Activated CD4-positive, alpha-beta T cell treated with anti-CD3 and anti-CD28 coated beads, Interleukin-2, amount 10 ng/mL, durations not matched to agents 24 days and 14 days (primary cell): ENCODE data around the gene PYGB. TPM values are rescaled to one million over a fixed set of nuclear protein-coding genes. Genes with fewer than 3 reads are reported as not detected.

Experiments
- DNase-seq: peaks from one replicate; pipeline ENCODE4 v3.0.0; 2022
- H3K27ac Mint-ChIP-seq: one replicate; pipeline ENCODE4 v1.8.0; 2022; ENCODE audit warnings: mild to moderate bottlenecking, mixed read lengths
- H3K27me3 Mint-ChIP-seq: one replicate; pipeline ENCODE4 v1.8.0; 2022; ENCODE audit warnings: mixed read lengths
- H3K36me3 Mint-ChIP-seq: one replicate; pipeline ENCODE4 v1.8.0; 2022; ENCODE audit warnings: low read depth, mild to moderate bottlenecking, mixed read lengths
- H3K4me1 Mint-ChIP-seq: one replicate; pipeline ENCODE4 v1.8.0; 2021; ENCODE audit warnings: mixed read lengths
- H3K4me3 Mint-ChIP-seq: one replicate; pipeline ENCODE4 v1.8.0; 2022; ENCODE audit warnings: mild to moderate bottlenecking, moderate library complexity, mixed read lengths
- H3K9me3 Mint-ChIP-seq: one replicate; pipeline ENCODE4 v1.8.0; 2021; ENCODE audit warnings: mixed read lengths
- intact Hi-C: fragments of 100-400 bp; cut with micrococcal nuclease; formaldehyde crosslinking; loops from one replicate; pipeline ENCODE4 v1.15.1; 2023
- total RNA-seq: library from RNA; stranded (reverse); gene quantifications from 2 replicates; pipeline ENCODE4 v1.2.3, GENCODE V29; 2022

PYGB gene
- total RNA-seq, 1 donor from 2014 or later: 36.6 TPM

DNA sequence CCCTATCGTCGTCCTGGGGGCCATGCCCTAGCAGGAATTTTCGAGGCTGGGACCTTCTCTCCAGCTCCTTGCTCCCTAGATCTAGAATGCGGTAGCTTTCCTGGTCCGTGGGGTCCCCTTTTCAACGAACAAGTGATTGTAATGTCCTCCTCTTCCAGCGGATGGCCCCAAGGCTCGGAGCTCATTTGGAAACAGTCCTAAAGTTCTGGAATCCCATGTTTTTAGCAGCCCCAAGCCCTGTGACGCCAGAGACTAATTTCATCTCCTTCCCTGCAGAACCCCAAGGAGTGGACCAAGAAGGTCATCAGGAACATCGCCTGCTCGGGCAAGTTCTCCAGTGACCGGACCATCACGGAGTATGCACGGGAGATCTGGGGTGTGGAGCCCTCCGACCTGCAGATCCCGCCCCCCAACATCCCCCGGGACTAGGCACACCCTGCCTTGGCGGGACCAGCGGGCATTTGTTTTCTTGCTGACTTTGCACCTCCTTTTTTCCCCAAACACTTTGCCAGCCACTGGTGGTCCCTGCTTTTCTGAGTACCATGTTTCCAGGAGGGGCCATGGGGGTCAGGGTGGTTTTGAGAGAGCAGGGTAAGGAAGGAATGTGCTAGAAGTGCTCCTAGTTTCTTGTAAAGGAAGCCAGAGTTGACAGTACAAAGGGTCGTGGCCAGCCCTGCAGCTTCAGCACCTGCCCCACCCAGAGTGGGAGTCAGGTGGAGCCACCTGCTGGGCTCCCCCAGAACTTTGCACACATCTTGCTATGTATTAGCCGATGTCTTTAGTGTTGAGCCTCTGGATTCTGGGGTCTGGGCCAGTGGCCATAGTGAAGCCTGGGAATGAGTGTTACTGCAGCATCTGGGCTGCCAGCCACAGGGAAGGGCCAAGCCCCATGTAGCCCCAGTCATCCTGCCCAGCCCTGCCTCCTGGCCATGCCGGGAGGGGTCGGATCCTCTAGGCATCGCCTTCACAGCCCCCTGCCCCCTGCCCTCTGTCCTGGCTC is 48.5 kb downstream of the PYGB start:
- Mint-ChIP-seq H3K4me1 (no peaks in the 10 kb centered on the region), H3K4me3 (no peak overlapping the region), H3K36me3 (peaks cover 8% of the 10 kb centered on the region), H3K9me3 (no peaks in the 10 kb centered on the region), H3K27me3 (no peaks in the 10 kb centered on the region), H3K27ac (peak overlapping the region; percentile 25)
- intact Hi-C loops: no loop called here
- peak; percentile 74 for DNase-seq

DNA sequence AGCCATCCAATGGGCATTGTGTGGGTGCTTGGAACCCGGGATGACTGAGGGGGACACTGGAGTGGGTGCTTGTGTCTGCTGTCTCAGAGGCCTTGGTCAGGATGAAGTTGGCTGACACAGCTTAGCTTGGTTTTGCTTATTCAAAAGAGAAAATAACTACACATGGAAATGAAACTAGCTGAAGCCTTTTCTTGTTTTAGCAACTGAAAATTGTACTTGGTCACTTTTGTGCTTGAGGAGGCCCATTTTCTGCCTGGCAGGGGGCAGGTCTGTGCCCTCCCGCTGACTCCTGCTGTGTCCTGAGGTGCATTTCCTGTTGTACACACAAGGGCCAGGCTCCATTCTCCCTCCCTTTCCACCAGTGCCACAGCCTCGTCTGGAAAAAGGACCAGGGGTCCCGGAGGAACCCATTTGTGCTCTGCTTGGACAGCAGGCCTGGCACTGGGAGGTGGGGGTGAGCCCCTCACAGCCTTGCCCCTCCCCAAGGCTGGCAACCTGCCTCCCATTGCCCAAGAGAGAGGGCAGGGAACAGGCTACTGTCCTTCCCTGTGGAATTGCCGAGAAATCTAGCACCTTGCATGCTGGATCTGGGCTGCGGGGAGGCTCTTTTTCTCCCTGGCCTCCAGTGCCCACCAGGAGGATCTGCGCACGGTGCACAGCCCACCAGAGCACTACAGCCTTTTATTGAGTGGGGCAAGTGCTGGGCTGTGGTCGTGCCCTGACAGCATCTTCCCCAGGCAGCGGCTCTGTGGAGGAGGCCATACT is 49.4 kb downstream of the PYGB start:
- Mint-ChIP-seq H3K4me1 (no peaks in the 10 kb centered on the region), H3K27ac (no peak overlapping the region), H3K36me3 (peaks cover 5% of the 10 kb centered on the region), H3K27me3 (no peaks in the 10 kb centered on the region), H3K4me3 (no peak overlapping the region), H3K9me3 (no peaks in the 10 kb centered on the region)
- intact Hi-C loops: no loop called here
- DNase-seq: no peak

DNA sequence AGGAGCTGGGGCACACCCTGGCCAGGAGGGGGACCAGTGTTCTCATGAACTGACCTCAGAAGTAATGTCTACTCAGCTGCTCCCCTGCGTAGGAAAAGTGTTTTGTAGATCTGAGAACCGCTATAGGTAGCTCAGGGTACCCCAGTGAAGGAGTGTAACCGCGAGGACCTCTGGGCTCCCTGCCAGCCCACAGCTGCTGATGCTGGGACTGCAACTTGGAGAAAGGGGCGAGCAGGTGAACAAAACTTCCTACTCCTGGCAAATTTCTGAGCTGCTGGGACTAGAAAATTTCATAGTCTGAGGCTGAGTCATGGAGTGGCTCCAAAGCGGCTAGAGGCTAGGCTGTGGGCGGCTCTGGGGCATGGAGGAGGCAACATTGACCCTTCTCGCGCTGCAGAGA is 51.9 kb downstream of the PYGB start:
- intact Hi-C loops: no loop called here
- no peak overlapping the region for H3K4me3 Mint-ChIP-seq
- no peak overlapping the region for H3K27ac Mint-ChIP-seq
- peaks cover 3% of the 10 kb centered on the region for H3K36me3 Mint-ChIP-seq
- no peaks in the 10 kb centered on the region for H3K4me1 Mint-ChIP-seq
- DNase-seq: no peak
- H3K9me3 Mint-ChIP-seq: no peaks in the 10 kb centered on the region
- H3K27me3 Mint-ChIP-seq: no peaks in the 10 kb centered on the region

DNA sequence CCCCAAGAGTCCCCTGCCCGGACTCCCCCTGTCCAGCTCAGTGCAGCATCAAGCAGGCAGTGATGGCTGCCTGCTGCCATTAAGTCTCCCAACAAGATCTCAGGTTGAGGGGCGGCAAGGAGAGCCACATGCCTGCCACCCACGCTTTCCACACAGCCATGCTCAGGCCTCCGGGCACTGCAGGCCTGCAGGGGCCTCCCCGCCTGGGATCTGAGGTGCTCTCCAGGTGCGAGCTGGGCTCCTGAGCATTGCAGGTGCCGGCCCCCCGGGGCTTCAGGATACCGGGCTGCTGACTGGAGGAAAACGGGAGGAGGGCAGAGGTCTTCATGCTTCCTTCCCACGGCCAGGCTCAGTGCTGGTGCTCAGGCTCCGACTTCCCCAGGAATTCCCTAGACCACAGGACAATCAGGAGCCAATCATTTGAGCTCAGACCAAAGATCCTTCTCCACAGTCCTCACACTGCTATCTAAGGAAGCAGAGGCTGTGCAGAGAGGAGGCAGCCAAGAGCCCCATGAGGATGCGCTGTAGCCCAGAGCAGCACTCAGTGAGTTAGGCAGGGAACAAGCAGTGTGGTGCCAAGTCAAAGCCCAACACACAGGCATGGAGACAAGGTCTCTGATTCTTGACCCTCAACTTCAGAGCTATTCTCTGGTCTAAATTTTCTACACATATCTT is 52.7 kb downstream of the PYGB start:
- DNase-seq: no peak
- H3K4me1 Mint-ChIP-seq: no peaks in the 10 kb centered on the region
- H3K27ac Mint-ChIP-seq: no peak overlapping the region
- intact Hi-C loops: no loop called here
- H3K9me3 Mint-ChIP-seq: no peaks in the 10 kb centered on the region
- H3K4me3 Mint-ChIP-seq: no peak overlapping the region
- H3K27me3 Mint-ChIP-seq: no peaks in the 10 kb centered on the region
- H3K36me3 Mint-ChIP-seq: peaks cover 3% of the 10 kb centered on the region

DNA sequence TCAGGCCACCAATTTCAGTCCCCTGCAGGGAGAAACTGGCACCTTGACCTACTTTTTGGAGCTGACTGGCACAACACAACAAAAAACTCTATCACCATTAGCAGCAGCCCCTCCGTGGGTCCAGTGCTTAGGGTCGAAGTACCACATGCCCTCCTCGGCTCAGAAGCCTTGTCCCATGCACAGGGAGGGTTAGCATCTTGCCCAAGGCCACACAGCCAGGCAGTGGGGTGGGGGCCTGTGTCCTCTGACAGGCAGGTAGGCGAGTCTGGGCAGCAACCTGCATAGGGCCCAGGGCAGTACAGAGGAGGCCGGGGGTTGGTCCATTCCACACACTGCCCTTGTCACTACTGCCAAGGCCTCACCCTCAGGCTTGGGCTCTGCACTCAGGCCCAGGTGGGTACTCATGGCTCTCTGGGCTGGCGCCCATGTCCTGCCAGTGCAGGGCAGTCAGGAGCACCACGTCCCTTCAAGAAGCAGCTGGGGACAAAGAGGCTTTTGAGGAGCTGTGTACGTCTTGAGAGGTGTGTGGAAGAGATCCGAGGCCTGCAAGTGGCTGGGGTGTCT is 53.6 kb downstream of the PYGB start:
- Mint-ChIP-seq H3K4me3 (no peak overlapping the region), H3K27ac (no peak overlapping the region), H3K9me3 (no peaks in the 10 kb centered on the region), H3K36me3 (peaks cover 2% of the 10 kb centered on the region), H3K27me3 (no peaks in the 10 kb centered on the region), H3K4me1 (no peaks in the 10 kb centered on the region)
- intact Hi-C loops: no loop called here
- DNase-seq: no peak

DNA sequence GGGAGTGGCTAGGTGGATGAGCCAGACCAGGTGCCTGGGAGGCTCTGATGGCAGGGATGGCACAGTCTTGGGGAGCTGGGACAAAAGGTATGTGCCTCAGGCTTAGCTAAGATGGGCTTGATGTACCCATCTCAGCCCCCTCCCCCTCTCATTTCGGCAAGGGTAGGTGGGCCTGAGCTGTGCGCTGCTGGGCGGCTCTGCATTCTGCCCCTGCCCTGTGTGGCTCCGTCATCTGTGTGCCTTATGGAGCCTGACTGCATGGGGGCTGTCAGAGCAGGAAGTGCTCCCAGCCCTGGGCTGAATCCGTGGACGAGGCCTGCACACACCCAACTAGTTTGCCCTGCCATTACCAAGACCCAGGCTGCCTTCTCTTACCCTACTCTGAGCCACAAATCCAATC is 54.7 kb downstream of the PYGB start:
- intact Hi-C loops: no loop called here
- no peak overlapping the region for H3K4me3 Mint-ChIP-seq
- DNase-seq: no peak
- no peaks in the 10 kb centered on the region for H3K27me3 Mint-ChIP-seq
- H3K27ac Mint-ChIP-seq: no peak overlapping the region
- H3K9me3 Mint-ChIP-seq: no peaks in the 10 kb centered on the region
- peaks cover 2% of the 10 kb centered on the region for H3K4me1 Mint-ChIP-seq
- peaks cover 4% of the 10 kb centered on the region for H3K36me3 Mint-ChIP-seq

DNA sequence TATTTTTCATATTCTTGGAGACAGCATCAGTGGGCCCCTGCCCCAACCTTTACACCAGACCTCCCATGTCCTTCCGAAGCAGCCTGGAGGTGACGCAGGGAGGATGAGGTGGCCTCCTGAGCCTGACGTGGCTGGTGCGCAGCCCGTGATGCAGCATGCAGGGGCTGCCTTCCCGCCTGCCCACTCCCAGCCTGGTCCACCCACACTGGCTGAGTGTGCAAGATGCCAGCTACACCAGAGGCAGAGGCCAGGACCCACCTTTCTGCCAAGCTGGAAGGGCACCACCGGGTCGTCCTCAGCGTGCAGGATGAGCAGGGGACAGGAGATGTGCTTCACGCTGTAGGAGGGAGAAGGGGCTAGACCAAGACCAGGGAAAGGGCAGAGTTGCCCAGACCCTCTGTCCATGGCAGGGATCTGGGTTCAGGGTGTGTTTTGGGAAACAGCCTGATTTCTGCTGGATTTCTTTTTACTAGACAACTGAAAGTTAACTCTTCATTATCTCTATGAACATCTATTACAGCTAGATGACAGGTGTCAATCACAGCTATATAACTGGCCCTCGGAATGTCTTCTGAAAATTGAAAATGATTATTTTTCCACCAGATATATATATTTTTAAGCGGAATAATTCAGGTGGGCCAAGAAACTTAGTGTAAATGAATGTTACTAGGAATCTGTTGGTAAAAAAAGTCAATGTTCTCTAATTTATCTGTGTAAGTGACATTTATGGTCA is 55.6 kb downstream of the PYGB start:
- H3K9me3 Mint-ChIP-seq: no peaks in the 10 kb centered on the region
- intact Hi-C loops: no loop called here
- peaks cover 2% of the 10 kb centered on the region for H3K4me1 Mint-ChIP-seq
- peaks cover 2% of the 10 kb centered on the region for H3K36me3 Mint-ChIP-seq
- no peak overlapping the region for H3K4me3 Mint-ChIP-seq
- no peak for DNase-seq
- no peaks in the 10 kb centered on the region for H3K27me3 Mint-ChIP-seq
- H3K27ac Mint-ChIP-seq: no peak overlapping the region

DNA sequence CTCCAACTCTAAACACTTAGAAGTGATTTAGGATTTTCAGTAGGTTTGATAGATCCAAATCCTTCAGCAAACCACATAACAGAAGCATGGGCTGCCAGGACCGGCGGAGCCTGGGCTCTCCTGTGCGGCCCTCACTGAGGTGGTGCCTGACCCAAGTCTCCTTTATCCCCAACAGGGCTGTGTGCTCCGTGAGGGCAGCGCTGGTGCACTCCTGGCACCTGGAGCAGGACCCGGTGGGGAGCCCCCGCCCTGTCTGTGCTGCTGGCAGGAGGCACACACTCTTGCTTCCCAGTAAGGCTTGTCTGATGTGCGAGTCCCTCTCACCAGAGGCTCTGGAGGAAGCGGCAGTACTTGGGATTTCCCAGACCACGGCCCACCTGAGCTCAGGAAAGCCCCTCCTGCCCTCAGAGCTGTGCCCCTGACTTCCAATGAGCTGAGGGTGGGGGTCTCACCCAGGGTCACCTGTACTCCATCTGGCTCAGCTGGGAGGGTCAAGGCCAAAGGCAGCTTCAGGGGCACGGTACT is 56.2 kb downstream of the PYGB start:
- H3K4me3 Mint-ChIP-seq: no peak overlapping the region
- peaks cover 3% of the 10 kb centered on the region for H3K36me3 Mint-ChIP-seq
- H3K9me3 Mint-ChIP-seq: no peaks in the 10 kb centered on the region
- intact Hi-C loops: no loop called here
- DNase-seq: no peak
- no peak overlapping the region for H3K27ac Mint-ChIP-seq
- H3K4me1 Mint-ChIP-seq: peaks cover 4% of the 10 kb centered on the region
- H3K27me3 Mint-ChIP-seq: no peaks in the 10 kb centered on the region

DNA sequence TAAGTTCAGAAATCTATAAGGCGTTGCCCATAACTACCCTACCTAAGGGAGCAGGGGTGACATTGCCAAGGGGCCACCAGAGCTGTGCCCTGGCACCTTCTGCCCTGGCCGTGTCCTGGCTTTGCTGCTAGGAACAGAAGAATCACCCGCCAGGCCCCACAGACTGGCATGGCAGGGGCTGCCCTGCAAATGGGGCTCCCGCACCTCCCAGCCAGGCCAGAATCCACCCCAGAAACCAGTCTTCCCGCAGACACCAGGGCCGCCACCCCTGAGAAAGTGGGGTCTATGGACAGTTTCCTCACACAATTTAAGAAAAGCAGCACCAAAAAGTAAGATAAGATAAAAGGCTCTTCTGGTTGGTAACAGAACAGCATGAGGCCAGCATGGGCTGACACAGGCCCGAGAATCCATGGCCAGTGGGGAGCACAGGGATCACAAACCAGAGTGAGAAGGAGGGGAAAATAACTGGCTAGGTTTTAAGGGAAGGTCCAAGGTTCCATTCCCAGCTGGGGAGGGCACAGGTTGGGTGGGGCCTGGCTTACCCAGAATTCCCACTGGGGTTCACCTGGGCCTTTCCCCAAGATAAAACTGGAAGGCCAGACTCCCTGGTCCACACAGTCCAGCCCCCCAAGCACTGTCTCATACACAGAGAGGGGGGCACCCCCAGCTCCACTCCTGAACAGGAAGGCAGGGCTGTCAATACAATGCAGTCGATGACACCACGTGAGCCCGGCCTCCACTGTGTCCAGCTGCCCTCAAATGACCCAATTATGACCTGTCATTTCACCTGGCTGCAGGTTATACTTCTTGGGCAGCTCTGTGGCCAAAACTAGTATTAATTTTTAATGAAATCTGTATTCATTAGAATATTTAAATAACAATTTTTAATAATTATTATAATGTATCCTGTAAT is 59.4 kb downstream of the PYGB start:
- H3K27ac Mint-ChIP-seq: peak overlapping the region; percentile 11
- no peaks in the 10 kb centered on the region for H3K9me3 Mint-ChIP-seq

DNA sequence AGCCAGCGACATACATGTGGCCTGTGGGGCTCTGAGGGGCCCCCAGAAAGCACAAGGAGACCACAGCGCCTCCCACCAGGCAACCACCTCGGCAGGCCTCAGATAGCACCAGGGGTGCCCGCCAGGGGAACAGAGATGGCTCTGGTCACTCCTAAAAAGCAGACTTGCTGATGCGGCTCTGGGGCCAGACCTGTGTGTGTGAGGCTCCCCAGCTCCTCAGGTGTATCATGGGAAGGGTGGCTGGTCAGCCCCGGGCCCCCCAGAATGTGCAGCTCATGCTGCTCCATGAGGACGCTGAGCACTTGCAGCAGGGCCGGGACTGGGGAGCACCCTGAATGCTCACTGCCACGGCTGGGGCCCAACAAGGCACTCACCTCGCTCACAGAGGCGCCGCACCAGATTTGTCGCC is 60.2 kb downstream of the PYGB start:
- no peak overlapping the region for H3K27ac Mint-ChIP-seq
- no peak for DNase-seq
- H3K9me3 Mint-ChIP-seq: no peaks in the 10 kb centered on the region
- no peaks in the 10 kb centered on the region for H3K27me3 Mint-ChIP-seq
- H3K4me3 Mint-ChIP-seq: no peak overlapping the region
- intact Hi-C loops: no loop called here
- H3K36me3 Mint-ChIP-seq: peaks cover 4% of the 10 kb centered on the region
- peaks cover 28% of the 10 kb centered on the region for H3K4me1 Mint-ChIP-seq

More for the DNA sequence above, 59.4 kb downstream of the PYGB start:
- H3K36me3 Mint-ChIP-seq: peaks cover 4% of the 10 kb centered on the region
- peaks cover 28% of the 10 kb centered on the region for H3K4me1 Mint-ChIP-seq
- H3K4me3 Mint-ChIP-seq: no peak overlapping the region
- no peak for DNase-seq
- no peaks in the 10 kb centered on the region for H3K27me3 Mint-ChIP-seq
- intact Hi-C loops: no loop called here

DNA sequence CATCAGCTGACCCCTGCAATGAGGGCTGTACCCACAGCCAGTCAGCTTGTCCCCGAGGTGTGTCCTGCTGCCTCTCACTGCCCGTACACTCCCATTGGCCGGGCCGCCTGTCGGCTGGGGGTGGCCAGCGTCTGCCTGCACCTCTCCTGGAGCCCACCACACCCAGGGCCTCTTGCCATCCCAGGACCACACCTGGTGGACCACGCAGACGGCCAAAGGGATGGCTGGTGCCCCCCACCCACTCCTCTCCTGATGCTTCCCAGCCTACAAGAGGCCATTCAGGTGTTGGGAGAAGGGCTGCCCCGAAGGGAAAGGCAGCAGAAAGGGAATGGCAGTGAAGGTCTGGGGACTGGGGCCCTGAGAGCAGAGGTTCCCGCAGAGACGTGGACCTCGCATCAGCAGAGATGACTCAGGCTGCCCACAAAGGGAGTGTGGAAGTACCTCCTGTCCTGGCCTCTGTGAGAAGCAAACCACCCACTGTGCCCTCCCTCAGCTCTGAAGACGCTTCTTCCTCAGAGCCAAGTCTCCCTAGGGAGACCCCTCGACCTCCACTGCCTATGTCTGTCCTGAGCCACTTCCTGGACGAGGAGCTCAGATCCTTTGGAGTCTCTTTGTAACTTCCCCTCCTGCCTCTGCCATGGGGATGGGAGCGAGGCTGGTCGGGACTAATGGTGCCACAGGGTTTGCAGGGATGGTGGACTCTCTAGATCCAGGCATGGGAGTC is 60.9 kb downstream of the PYGB start:
- Mint-ChIP-seq H3K27me3 (no peaks in the 10 kb centered on the region), H3K27ac (peak overlapping the region; percentile 78), H3K9me3 (no peaks in the 10 kb centered on the region), H3K36me3 (peaks cover 5% of the 10 kb centered on the region), H3K4me3 (no peak overlapping the region), H3K4me1 (peaks cover 30% of the 10 kb centered on the region)
- intact Hi-C loops: no loop called here
- no peak for DNase-seq
